HG02852 (cell line): ENCODE results near the gene KCNA2.

Source experiments
- ATAC-seq: cut with Tn5 transposase; IDR thresholded peaks from one replicate; pipeline ENCODE4 v1.9.1; 2021; ENCODE audit warnings: mild to moderate bottlenecking, moderate library complexity; ENCODE audit not compliant: unreplicated experiment

Gene KCNA2

GRCh38 chr1:110576441-110576840, 29.7 kb downstream of the KCNA2 start:
- ATAC-seq = no peak

DNA sequence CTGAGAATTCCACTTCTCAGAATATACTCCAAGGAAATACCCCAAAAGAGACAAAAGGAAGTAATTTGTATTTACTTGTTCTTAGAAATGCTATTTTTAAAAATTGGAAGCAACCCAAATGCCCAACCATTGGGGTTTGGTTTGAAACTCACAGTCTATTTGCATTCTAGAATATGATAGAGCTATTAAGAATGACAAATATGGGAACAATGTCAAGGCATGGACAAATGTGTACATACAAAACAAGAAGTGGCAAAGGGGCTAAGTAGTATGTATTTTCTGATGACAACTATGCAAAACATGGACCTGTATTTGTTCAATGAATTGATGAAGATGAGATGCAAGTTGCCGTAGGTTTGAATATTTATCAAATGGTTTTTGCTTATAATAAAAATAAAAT, 32.8 kb downstream of the KCNA2 start:
- no peak for ATAC-seq

- no peak for ATAC-seq
Measured at GRCh38 chr1:110572751-110573150, 33.4 kb downstream of the KCNA2 start.

DNA sequence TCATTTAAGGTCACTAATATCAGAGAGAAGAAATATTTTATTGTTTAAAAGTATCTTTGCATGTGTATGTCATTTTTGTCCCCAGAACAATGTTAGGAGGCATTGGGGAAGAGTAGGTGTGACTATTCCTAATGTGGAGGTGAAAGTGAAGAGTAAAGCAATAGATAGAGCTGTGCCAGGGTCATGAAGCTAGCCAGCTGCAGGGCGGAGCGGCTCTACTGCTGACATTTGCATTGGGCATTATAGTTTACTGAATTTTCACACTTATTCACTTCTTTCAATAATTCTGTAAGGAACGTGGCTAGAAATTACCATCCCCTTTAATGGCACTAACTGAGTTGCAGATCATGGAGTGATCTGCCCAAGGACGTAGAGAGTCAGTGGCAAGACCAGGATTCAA, 35.3 kb downstream of the KCNA2 start:
- ATAC-seq = no peak

GRCh38 chr1:110570307-110570706, 35.9 kb downstream of the KCNA2 start:
- no peak for ATAC-seq

DNA sequence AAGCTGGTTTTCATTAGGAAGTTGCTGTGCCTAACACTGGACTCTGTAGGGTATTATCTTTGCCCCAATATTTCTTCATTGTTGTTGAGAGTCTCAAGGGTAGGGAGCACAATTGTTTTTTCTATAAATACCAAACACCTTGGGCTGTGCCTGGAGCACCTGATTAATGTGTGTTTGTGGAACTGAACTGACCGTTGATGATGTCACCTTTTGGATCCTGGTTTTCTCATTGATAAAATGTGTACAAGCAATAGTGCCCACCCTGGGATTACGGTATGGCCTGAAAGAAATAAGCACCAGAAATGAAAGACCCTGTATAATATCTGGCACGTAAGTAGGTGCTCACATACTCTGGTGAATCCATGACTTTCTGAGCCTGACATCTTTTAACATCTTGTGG, 39.3 kb downstream of the KCNA2 start:
- no peak for ATAC-seq

DNA sequence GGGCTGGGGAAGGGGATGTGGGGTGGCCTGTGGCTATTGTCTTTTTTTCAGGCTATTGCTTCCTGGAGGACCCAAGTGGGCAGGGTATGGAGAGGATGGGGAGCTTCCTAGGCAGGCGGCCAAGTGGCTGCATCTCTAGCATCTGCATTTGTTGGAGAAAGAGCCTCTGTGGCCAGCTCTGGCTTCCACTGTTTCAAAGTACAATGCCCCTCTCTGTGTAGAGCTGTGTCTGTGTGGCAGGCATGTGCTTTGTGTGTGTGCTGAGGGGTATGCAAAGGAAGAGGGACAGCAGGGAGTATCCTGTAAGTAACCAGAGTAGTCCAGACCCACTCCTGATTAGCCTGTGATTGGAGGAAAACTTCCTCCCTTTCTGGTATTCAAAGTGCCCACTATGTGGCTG, 40.6 kb downstream of the KCNA2 start:
- no peak for ATAC-seq

GRCh38 chr1:110563089-110563488, 43.1 kb downstream of the KCNA2 start:
- ATAC-seq = no peak

DNA sequence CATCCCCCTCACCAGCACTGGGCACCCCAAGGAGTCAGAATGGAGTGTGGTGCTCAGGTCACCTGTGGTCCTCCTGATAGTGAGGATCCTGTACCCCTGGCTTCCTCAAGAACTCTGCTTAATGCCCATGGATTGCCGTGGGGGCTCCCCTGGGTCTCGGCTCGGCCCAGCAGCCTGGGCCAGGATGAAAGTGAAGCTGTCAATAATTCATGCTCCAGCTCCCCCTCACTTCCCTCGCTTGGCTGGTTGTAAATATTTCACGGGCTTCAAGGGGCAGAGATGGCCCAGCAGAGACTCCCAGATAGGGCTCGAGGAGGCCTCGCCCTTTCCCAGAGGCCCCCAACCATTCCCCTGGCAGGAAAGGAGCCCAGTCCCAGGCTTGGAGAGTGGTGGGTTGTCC, 44.6 kb downstream of the KCNA2 start:
- ATAC-seq = no peak

DNA sequence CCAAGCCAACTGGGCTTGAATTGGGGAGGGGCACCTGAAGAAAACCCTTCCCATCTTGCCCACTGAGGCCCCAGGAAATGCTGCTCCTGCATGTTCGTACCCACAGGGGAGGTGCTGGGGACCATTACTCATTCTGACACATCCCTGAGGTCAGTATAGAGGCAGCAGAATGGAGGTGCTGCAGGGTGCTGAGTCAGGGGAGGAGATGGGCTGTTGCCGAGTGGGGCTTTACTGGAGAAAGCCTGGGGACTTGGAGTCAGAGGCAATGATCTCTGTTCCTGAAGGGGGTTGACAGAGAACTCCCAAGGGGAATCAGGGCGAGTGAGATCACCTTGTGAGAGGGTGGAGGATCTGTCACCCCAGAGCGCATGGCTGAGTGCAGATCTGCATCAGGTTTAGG, 47.0 kb downstream of the KCNA2 start:
- ATAC-seq = no peak

- ATAC-seq = no peak
Measured at GRCh38 chr1:110557481-110557880, 48.7 kb downstream of the KCNA2 start.

- ATAC-seq = no peak
Measured at GRCh38 chr1:110556471-110556807, 49.7 kb downstream of the KCNA2 start.

DNA sequence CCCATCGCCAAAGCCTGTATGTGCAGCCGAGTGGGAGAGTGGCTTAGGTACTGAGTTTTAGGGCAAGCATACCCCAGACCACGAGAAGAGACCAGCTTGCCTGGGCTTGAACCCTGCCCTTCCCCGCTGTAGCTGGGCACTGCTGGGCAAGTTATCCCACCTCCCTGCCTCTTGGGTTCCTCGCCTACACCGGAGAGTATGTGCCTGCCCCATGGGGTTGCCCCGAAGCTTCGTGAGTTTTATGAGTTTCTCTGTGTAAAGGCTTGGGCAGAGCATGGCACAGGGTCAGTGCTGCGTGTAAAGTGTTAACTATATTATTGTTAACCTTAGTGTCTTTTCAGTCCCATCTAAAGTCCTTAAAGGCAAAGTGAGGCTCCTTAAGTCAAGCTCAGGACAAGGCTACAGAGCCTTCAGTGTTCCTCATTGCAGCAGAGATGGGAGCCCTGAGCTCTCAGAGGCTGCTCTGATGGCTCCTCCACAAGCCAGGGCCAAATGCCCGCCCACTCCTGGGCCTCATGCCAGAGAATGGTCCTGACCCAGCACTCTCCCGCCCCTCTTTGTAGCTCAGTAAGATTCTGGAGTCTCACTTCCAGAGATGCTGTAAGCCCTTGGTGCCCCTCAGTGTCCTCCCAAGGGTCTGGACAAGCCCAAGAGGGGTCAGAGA, 50.2 kb downstream of the KCNA2 start:
- ATAC-seq = no peak

DNA sequence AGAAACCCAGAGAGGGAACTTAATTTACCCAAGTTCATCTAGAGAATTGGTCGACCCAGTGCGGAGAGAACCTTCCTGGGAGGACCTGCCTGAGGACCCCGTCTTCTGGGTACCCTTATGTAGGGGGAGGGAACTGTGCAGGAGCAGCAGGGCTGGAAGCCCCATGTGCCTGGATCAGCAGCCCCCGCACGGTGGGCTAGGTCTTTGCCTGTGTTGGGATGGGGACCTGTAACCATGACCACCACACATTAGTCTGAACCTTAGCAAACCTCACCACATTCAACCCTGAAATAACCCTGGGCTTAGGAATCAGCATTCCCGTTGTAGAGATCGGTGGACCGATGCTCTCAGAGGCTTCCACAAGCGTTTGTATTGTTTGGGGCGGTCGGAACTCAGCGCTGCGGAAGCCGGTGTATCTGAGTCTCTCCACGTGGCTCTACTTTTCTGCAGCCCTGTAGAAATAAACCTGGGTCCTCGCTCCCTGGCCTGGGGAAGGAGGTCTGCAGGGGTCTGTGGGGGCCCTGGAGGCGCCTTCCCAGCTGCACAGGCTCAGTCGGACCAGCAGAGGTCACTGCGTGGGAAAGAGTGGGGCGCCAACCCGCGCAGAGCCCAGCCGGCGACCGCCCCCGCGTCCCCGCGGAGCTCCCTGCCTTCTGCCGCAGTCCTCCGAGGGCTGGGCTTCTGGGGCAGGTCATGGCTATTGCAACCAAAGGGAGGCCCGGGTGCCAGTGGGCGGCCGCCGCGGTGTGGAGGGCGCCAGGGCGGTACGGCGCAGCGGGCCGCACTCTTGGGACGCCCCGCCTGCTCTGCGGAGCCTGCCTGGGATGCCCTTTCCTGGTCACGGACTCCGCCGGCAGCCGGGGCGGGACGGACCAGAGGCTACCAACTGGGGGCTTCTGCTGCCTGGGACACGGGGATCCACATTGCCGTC, 51.0 kb downstream of the KCNA2 start:
- no peak for ATAC-seq

- ATAC-seq = no peak
Measured at GRCh38 chr1:110551278-110551809, 54.8 kb downstream of the KCNA2 start.

GRCh38 chr1:110549831-110550230, 56.3 kb downstream of the KCNA2 start:
- ATAC-seq = no peak

GRCh38 chr1:110548381-110548780, 57.8 kb downstream of the KCNA2 start:
- ATAC-seq = no peak

GRCh38 chr1:110547017-110547416, 59.1 kb downstream of the KCNA2 start:
- ATAC-seq = no peak

DNA sequence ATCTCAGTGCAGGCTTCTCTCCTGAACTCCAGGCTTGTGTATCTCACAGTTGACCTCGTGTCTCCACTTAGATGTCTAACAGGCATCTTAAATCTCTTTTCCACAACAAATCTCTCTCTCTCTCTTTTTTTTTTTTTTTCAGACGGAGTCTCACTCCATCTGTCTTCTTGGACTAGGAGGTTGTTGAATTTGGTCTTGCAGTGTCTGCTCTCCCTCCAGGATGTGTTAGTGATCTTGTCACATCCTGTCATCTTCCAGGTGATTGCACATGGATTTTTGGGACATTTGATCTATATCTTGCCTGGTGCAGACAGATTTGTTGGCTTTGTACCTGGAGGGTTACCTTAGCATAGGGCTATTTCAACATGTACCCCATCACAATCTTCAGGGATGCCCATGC, 60.7 kb downstream of the KCNA2 start:
- ATAC-seq = no peak

- ATAC-seq = no peak
Measured at GRCh38 chr1:110544753-110545152, 61.4 kb downstream of the KCNA2 start.
